Panc1 (cell line): ENCODE measurements around the gene ABO.

Source experiments
- CTCF ChIP-seq: fragments of 450-650 bp; IDR thresholded peaks from 2 replicates; pipeline ENCODE4 v1.5.1; 2017; ENCODE audit warnings: mild to moderate bottlenecking
- REST ChIP-seq, 2 experiments: IDR thresholded peaks; 2 replicates each; pipeline ENCODE4 v1.6.1; 2011 to 2012; ENCODE audit warnings: low read depth in 2 of 2, control low read depth in 1 of 2, low read length in 1 of 2, mild to moderate bottlenecking in 1 of 2, moderate library complexity in 1 of 2; ENCODE audit not compliant: insufficient read depth in 1 of 2

GRCh38 chr9:133263557-133263956 is 11.4 kb downstream of the ABO start:
- TF ChIP-seq CTCF (no peak), REST (IDR thresholded peaks at IDR 0.05; ENCODE audit: insufficient read depth in 1 of 2, low read depth in 2 of 2, low read length in 1 of 2) (no peak)
